SK-N-SH (cell line): ENCODE results near the gene B3GALT6. TPM values are rescaled to one million over a fixed set of nuclear protein-coding genes. Genes with fewer than 3 reads are reported as not detected.

Experiments
- CTCF ChIA-PET: fragments of 300-600, 350-600 bp; formaldehyde crosslinking; extraction: SDS; loops from one replicate; lab custom pipeline; 2021; lab: Yijun Ruan, JAX
- POLR2A ChIA-PET: fragments of 350-600 bp; sonication (Branson Sonifier 250); formaldehyde crosslinking; extraction: SDS; loops from one replicate; lab custom pipeline; 2020; ENCODE audit warnings: antibody characterized with exemption, inconsistent platforms; lab: Yijun Ruan, JAX
- DNase-seq: peaks from one replicate; pipeline ENCODE4 v3.0.0; 2012
- H2AFZ ChIP-seq: fragments of 200-600 bp; sonication (generic); 2 replicates; pipeline ENCODE4 v1.8.1; 2016; ENCODE audit warnings: antibody characterized with exemption, mild to moderate bottlenecking, low read depth
- H3F3A ChIP-seq: fragments of 200-600 bp; sonication (generic); replicated peaks from 2 replicates; pipeline ENCODE3; 2016; ENCODE audit warnings: antibody characterized with exemption, mild to moderate bottlenecking; ENCODE audit not compliant: insufficient read depth
- H3K27ac ChIP-seq, 2 experiments: fragments of 200-500 bp in 1 of 2; fragments of 200-600 bp in 1 of 2; sonication (Bioruptor generic) in 1 of 2; sonication (generic), shearing (Covaris generic) in 1 of 2; 2 replicates each; pipeline versions ENCODE4 v1.5.1 to v1.6.1; 2014 to 2016; ENCODE audit warnings: low read depth in 2 of 2, inconsistent platforms in 1 of 2, low read length in 1 of 2, mild to moderate bottlenecking in 1 of 2, mixed read lengths in 1 of 2
- H3K27me3 ChIP-seq: fragments of 200-600 bp; sonication (generic), shearing (Covaris generic); 2 replicates; pipeline ENCODE4 v1.6.1; 2016; ENCODE audit warnings: mixed run types; ENCODE audit not compliant: insufficient read depth
- H3K36me3 ChIP-seq, 2 experiments: fragments of 200-500 bp in 1 of 2; fragments of 200-600 bp in 1 of 2; sonication (Bioruptor generic) in 1 of 2; sonication (generic) in 1 of 2; replicated peaks in 1 of 2; 2 replicates each; pipeline versions ENCODE3 to v1.5.1; 2014 to 2016; ENCODE audit warnings: low read length in 1 of 2, mild to moderate bottlenecking in 1 of 2; ENCODE audit not compliant: insufficient read depth in 2 of 2, control insufficient read depth in 1 of 2
- H3K4me1 ChIP-seq, 2 experiments: fragments of 200-500 bp in 1 of 2; fragments of 200-600 bp in 1 of 2; sonication (Bioruptor generic) in 1 of 2; sonication (generic), shearing (Covaris generic) in 1 of 2; 2 replicates each; pipeline versions ENCODE4 v1.5.1 to v1.6.1; 2014 to 2016; ENCODE audit warnings: low read depth in 1 of 2, low read length in 1 of 2, mixed run types in 1 of 2; ENCODE audit not compliant: insufficient read depth in 2 of 2, control insufficient read depth in 1 of 2
- H3K4me2 ChIP-seq: fragments of 200-600 bp; sonication (generic), shearing (Covaris generic); 2 replicates; pipeline ENCODE4 v1.6.1; 2017; ENCODE audit warnings: mixed run types
- H3K4me3 ChIP-seq, 2 experiments: fragments of 200-500 bp in 1 of 2; fragments of 200-600 bp in 1 of 2; sonication (Bioruptor generic) in 1 of 2; sonication (generic), shearing (Covaris generic) in 1 of 2; 2 replicates each; pipeline versions ENCODE4 v1.5.1 to v1.8.1; 2014 to 2016; ENCODE audit warnings: low read depth in 2 of 2, inconsistent platforms in 1 of 2, low read length in 1 of 2, mild to moderate bottlenecking in 1 of 2, mixed read lengths in 1 of 2, moderate library complexity in 1 of 2
- H3K79me2 ChIP-seq: fragments of 200-600 bp; sonication (generic); 2 replicates; pipeline ENCODE4 v1.8.1; 2017; ENCODE audit warnings: mild to moderate bottlenecking; ENCODE audit not compliant: insufficient read depth
- H3K9ac ChIP-seq: fragments of 200-600 bp; sonication (generic); 2 replicates; pipeline ENCODE4 v1.6.1; 2017; ENCODE audit warnings: mixed run types
- H3K9me2 ChIP-seq: fragments of 200-600 bp; sonication (generic); 2 replicates; pipeline ENCODE4 v1.6.1; 2017; ENCODE audit warnings: mixed run types
- H3K9me3 ChIP-seq: fragments of 200-600 bp; sonication (generic); 2 replicates; pipeline ENCODE4 v1.6.1; 2017; ENCODE audit warnings: mixed run types, mild to moderate bottlenecking, moderate library complexity
- H4K20me1 ChIP-seq: fragments of 200-600 bp; sonication (generic); 2 replicates; pipeline ENCODE4 v1.6.1; 2017; ENCODE audit warnings: mild to moderate bottlenecking, mixed run types; ENCODE audit not compliant: insufficient read depth
- ELF1 ChIP-seq: IDR thresholded peaks from 2 replicates; pipeline ENCODE4 v1.4.0; 2012
- GABPA ChIP-seq: IDR thresholded peaks from 2 replicates; pipeline ENCODE4 v1.4.0; 2012; ENCODE audit warnings: low read depth, mild to moderate bottlenecking
- MXI1 ChIP-seq: IDR thresholded peaks from 2 replicates; pipeline ENCODE4 v1.6.1; 2012; ENCODE audit warnings: mild to moderate bottlenecking, low read depth, low read length, improper control_type of control experiment
- NRF1 ChIP-seq: IDR thresholded peaks from 2 replicates; pipeline ENCODE4 v1.6.1; 2012; ENCODE audit warnings: low read depth, mild to moderate bottlenecking, low read length
- POLR2AphosphoS5 ChIP-seq: IDR thresholded peaks from 2 replicates; pipeline ENCODE4 v1.6.1; 2012; ENCODE audit warnings: low read depth, low read length
- RCOR1 ChIP-seq: fragments of 150-350 bp; IDR thresholded peaks from 2 replicates; pipeline ENCODE4 v1.6.1; 2017; ENCODE audit warnings: antibody characterized with exemption, low read length
- SMC3 ChIP-seq: IDR thresholded peaks from 2 replicates; pipeline ENCODE4 v1.6.1; 2012; ENCODE audit warnings: low read depth, low read length, improper control_type of control experiment
- TAF1 ChIP-seq: IDR thresholded peaks from 2 replicates; pipeline ENCODE4 v1.6.1; 2012; ENCODE audit warnings: low read depth, mild to moderate bottlenecking, low read length, moderate library complexity, borderline replicate concordance
- TCF12 ChIP-seq: IDR thresholded peaks from 2 replicates; pipeline ENCODE4 v1.4.0; 2012
- USF1 ChIP-seq: IDR thresholded peaks from 2 replicates; pipeline ENCODE4 v1.4.0; 2012; ENCODE audit warnings: low read depth, borderline replicate concordance
- WGBS: methylation state at CpG from one replicate; pipeline ENCODE4 v1.1.6; 2017; ENCODE audit warnings: low lambda C conversion rate; 5-methylcytosine and 5-hydroxymethylcytosine counted together
- polyA plus RNA-seq, 3 experiments: library from polyadenylated mRNA; depleted of rRNA; stranded (reverse); fragments of >200 nt; gene quantifications; 2 replicates each; pipeline ENCODE4 v1.2.3, GENCODE V29; 2012
- TF ChIP-seq, protein P1 (sequence below): IDR thresholded peaks from 2 replicates; pipeline ENCODE4 v1.6.1; 2012; ENCODE audit warnings: mild to moderate bottlenecking, low read depth, low read length, moderate library complexity
- TF ChIP-seq, protein P2 (sequence below): fragments of 150-350 bp; IDR thresholded peaks from 2 replicates; pipeline ENCODE4 v1.6.1; 2016; ENCODE audit warnings: mild to moderate bottlenecking, low read depth, low read length
- TF ChIP-seq, protein P3 (sequence below): IDR thresholded peaks from 2 replicates; pipeline ENCODE4 v1.4.0; 2012; ENCODE audit warnings: low read depth

Gene B3GALT6
- polyA plus RNA-seq, 1 of the 3 experiments (the other 2 are of a cell fraction): 38.8 TPM

DNA sequence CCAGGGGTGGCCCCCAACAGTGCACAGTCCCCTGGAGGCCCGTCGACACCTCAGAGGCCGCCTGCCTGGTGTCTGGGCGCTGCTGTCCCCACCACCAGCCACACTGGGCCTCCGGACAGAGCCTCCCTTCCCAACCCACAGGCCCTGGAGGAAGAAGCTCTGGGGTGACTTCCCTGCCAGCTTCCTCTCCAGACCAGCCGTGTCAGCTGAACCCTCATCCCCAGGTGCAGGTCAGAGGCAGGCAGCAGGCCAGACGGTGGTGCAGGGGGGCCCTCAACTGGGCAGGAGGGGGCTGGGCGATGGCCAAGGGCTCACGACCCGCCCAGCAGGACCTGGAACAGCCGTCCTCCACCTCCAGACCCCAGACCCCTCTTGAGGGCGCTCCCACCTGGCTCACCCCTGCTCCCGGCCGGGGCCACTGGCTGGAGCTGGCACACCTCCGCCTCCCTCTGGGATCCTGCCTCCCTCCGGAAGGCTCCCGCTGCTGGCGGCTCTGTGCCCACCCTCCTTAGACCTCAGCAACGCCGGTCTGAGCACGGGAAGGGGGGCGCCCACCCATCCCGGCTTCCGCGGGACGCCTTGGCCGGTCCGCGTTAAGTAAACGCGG lies 26.2 kb upstream of the B3GALT6 start:
- no peak overlapping the region for H3K4me3 ChIP-seq
- no peaks in the 10 kb centered on the region for H3K79me2 ChIP-seq
- peaks cover 3 to 8% of the 10 kb centered on the region in 2 experiments; a peak in 1 of 4 replicates for H3K4me1 ChIP-seq
- TF ChIP-seq, protein P1, sequence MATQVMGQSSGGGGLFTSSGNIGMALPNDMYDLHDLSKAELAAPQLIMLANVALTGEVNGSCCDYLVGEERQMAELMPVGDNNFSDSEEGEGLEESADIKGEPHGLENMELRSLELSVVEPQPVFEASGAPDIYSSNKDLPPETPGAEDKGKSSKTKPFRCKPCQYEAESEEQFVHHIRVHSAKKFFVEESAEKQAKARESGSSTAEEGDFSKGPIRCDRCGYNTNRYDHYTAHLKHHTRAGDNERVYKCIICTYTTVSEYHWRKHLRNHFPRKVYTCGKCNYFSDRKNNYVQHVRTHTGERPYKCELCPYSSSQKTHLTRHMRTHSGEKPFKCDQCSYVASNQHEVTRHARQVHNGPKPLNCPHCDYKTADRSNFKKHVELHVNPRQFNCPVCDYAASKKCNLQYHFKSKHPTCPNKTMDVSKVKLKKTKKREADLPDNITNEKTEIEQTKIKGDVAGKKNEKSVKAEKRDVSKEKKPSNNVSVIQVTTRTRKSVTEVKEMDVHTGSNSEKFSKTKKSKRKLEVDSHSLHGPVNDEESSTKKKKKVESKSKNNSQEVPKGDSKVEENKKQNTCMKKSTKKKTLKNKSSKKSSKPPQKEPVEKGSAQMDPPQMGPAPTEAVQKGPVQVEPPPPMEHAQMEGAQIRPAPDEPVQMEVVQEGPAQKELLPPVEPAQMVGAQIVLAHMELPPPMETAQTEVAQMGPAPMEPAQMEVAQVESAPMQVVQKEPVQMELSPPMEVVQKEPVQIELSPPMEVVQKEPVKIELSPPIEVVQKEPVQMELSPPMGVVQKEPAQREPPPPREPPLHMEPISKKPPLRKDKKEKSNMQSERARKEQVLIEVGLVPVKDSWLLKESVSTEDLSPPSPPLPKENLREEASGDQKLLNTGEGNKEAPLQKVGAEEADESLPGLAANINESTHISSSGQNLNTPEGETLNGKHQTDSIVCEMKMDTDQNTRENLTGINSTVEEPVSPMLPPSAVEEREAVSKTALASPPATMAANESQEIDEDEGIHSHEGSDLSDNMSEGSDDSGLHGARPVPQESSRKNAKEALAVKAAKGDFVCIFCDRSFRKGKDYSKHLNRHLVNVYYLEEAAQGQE: no peak
- TF ChIP-seq POLR2AphosphoS5: no peak
- TF ChIP-seq SMC3: no peak
- TF ChIP-seq NRF1: no peak
- CTCF ChIA-PET: interaction anchor here (1.0 to 3.8 kb wide), 2 partner anchors 25 to 84 kb away, joined by 3 to 16 read pairs; no protein-coding TSS in a partner anchor
- no peaks in the 10 kb centered on the region for H3K9me3 ChIP-seq
- 33% methylated on average over 2 of the region's 31 CpGs for WGBS
- H4K20me1 ChIP-seq: no peaks in the 10 kb centered on the region
- H3K9ac ChIP-seq: no peak overlapping the region
- no peak overlapping the region for H3K27ac ChIP-seq
- POLR2A ChIA-PET: no interaction called here
- no peaks in the 10 kb centered on the region for H3K36me3 ChIP-seq
- no peaks in the 10 kb centered on the region for H3F3A ChIP-seq
- H2AFZ ChIP-seq: no peak overlapping the region
- peaks cover 7% of the 10 kb centered on the region; the same call in 1 of the 2 replicates for H3K27me3 ChIP-seq
- H3K4me2 ChIP-seq: no peak overlapping the region
- DNase-seq: peak; percentile 51
- H3K9me2 ChIP-seq: no peaks in the 10 kb centered on the region

- Histone ChIP-seq H3K9ac (no peak within 1 kb of the TSS), H3K36me3 (no peaks in the 10 kb centered on the region), H3K79me2 (no peaks in the 10 kb centered on the region), H3K27me3 (peaks cover 7% of the 10 kb centered on the region; the same call in 1 of the 2 replicates), H3K27ac (no peak within 1 kb of the TSS), H3K4me1 (peaks cover 3 to 8% of the 10 kb centered on the region in 2 experiments; a peak in 1 of 4 replicates), H2AFZ (no peak within 1 kb of the TSS), H3K4me3 (no peak within 1 kb of the TSS), H3K9me2 (no peaks in the 10 kb centered on the region), H4K20me1 (no peaks in the 10 kb centered on the region), H3K9me3 (no peaks in the 10 kb centered on the region), H3K4me2 (no peak within 1 kb of the TSS), H3F3A (no peaks in the 10 kb centered on the region)
- peak; percentile 48 for DNase-seq
- ChIA-PET POLR2A (no interaction called here), CTCF (interaction anchor here (1.3 to 3.8 kb wide), 2 partner anchors 84 to 174 kb away, joined by 3 to 16 read pairs; no protein-coding TSS in a partner anchor)
- no peak for TF ChIP-seq TAF1
- TF ChIP-seq, protein P2, sequence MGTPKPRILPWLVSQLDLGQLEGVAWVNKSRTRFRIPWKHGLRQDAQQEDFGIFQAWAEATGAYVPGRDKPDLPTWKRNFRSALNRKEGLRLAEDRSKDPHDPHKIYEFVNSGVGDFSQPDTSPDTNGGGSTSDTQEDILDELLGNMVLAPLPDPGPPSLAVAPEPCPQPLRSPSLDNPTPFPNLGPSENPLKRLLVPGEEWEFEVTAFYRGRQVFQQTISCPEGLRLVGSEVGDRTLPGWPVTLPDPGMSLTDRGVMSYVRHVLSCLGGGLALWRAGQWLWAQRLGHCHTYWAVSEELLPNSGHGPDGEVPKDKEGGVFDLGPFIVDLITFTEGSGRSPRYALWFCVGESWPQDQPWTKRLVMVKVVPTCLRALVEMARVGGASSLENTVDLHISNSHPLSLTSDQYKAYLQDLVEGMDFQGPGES: no peak
- TF ChIP-seq RCOR1: no peak
- no peak for TF ChIP-seq TCF12
- no peak for TF ChIP-seq GABPA
- TF ChIP-seq ELF1: no peak
- no peak for TF ChIP-seq USF1
- TF ChIP-seq, protein P3, sequence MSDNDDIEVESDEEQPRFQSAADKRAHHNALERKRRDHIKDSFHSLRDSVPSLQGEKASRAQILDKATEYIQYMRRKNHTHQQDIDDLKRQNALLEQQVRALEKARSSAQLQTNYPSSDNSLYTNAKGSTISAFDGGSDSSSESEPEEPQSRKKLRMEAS: no peak
- no peak for TF ChIP-seq MXI1
- WGBS: 0% methylated on average over 4 of the region's 49 CpGs
Observed at GRCh38 chr1:1206376-1206965, 25.6 kb upstream of the B3GALT6 start, which contains the start of gene TNFRSF18. TNFRSF18 (minus strand) TSS chr1:1206592; CDS start chr1:1206571, 21 bp downstream.
